Raji (cell line): ENCODE measurements around the gene DNM1L.

Experiments used
- POLR2A ChIP-seq: IDR thresholded peaks from 2 replicates; pipeline ENCODE4 v1.6.1; 2011; ENCODE audit warnings: low read depth, low read length, control low read depth; ENCODE audit not compliant: insufficient read depth

Gene DNM1L

GRCh38 chr12:32681272-32681671, 2.2 kb downstream of the DNM1L start:
- TF ChIP-seq POLR2A, result no peak

- no peak for TF ChIP-seq POLR2A
These were observed 7.2 kb downstream of the DNM1L start for GRCh38 chr12:32686340-32686739.

- no peak for TF ChIP-seq POLR2A
These were observed 9.7 kb downstream of the DNM1L start for GRCh38 chr12:32688786-32689185.

GRCh38 chr12:32690927-32691326, 11.8 kb downstream of the DNM1L start:
- no peak for TF ChIP-seq POLR2A

- TF ChIP-seq POLR2A, result no peak
These were observed 13.3 kb downstream of the DNM1L start for GRCh38 chr12:32692358-32692757.

GRCh38 chr12:32693036-32693435, 13.9 kb downstream of the DNM1L start:
- no peak for TF ChIP-seq POLR2A

GRCh38 chr12:32695787-32696186, 16.7 kb downstream of the DNM1L start:
- no peak for TF ChIP-seq POLR2A

- TF ChIP-seq POLR2A, result no peak
These were observed 18.3 kb downstream of the DNM1L start for GRCh38 chr12:32697445-32697844.

- TF ChIP-seq POLR2A, result no peak
These were observed 19.2 kb downstream of the DNM1L start for GRCh38 chr12:32698285-32698684.

GRCh38 chr12:32702473-32702872, 23.4 kb downstream of the DNM1L start:
- TF ChIP-seq POLR2A, result no peak

- no peak for TF ChIP-seq POLR2A
These were observed 23.8 kb downstream of the DNM1L start for GRCh38 chr12:32702946-32703345.

- TF ChIP-seq POLR2A, result no peak
These were observed 26.7 kb downstream of the DNM1L start for GRCh38 chr12:32705783-32706182.

GRCh38 chr12:32706335-32707024, 27.4 kb downstream of the DNM1L start:
- TF ChIP-seq POLR2A, result no peak

GRCh38 chr12:32708926-32709325, 29.8 kb downstream of the DNM1L start:
- no peak for TF ChIP-seq POLR2A

GRCh38 chr12:32714772-32715171, 35.7 kb downstream of the DNM1L start:
- no peak for TF ChIP-seq POLR2A

- no peak for TF ChIP-seq POLR2A
These were observed 39.8 kb downstream of the DNM1L start for GRCh38 chr12:32718926-32719325.

- no peak for TF ChIP-seq POLR2A
These were observed 47.2 kb downstream of the DNM1L start for GRCh38 chr12:32726286-32726685.
